ENCODE measurements around the gene KCNQ2.

KCNQ2 gene

GRCh38 chr20:63492982-63493381 lies 20.5 kb upstream of the KCNQ2 start:
- Histone ChIP-seq H3K4me3 (ENCODE audit: low read length) (no peak overlapping the region), H3K27ac (ENCODE audit: low read depth, low read length) (no peak overlapping the region), H3K9me2 (replicated peaks; ENCODE audit: control insufficient read depth, low read length) (no peaks in the 10 kb centered on the region), H3F3A (ENCODE audit: control insufficient read depth, insufficient read depth) (no peaks in the 10 kb centered on the region), H3K79me2 (ENCODE audit: control insufficient read depth, low read length) (no peaks in the 10 kb centered on the region), H3K27me3 (ENCODE audit: control insufficient read depth, low read length) (peaks cover 4% of the 10 kb centered on the region; the same call in 1 of the 2 replicates), H3K4me1 (ENCODE audit: control insufficient read depth, low read length) (0 out of 2 replicates have a peak, but pooled peaks cover 4% of the 10 kb centered on the region), H3K4me2 (ENCODE audit: low read length) (no peak overlapping the region), H4K20me1 (ENCODE audit: control insufficient read depth, insufficient read depth, low read depth, low read length) (peaks cover 9% of the 10 kb centered on the region; the same call in 1 of the 2 replicates), H3K36me3 (ENCODE audit: control insufficient read depth, low read length) (no peaks in the 10 kb centered on the region), H3K9me3 (ENCODE audit: control insufficient read depth, insufficient read depth, low read length) (no peaks in the 10 kb centered on the region)
- TF ChIP-seq CTCF (IDR thresholded peaks at IDR 0.05; ENCODE audit: low read depth, low read length, poor library complexity, severe bottlenecking) (no peak), EZH2phosphoT487 (IDR thresholded peaks at IDR 0.05; ENCODE audit: borderline replicate concordance, low read length) (no peak)

GRCh38 chr20:63492518-63492917 lies 20.1 kb upstream of the KCNQ2 start:
- 0 out of 2 replicates have a peak, but pooled peaks cover 4% of the 10 kb centered on the region for H3K4me1 ChIP-seq (ENCODE audit: control insufficient read depth, low read length)
- H3K79me2 ChIP-seq (ENCODE audit: control insufficient read depth, low read length) = no peaks in the 10 kb centered on the region
- no peaks in the 10 kb centered on the region for H3F3A ChIP-seq (ENCODE audit: control insufficient read depth, insufficient read depth)
- H3K36me3 ChIP-seq (ENCODE audit: control insufficient read depth, low read length) = no peaks in the 10 kb centered on the region
- TF ChIP-seq EZH2phosphoT487 (IDR thresholded peaks at IDR 0.05; ENCODE audit: borderline replicate concordance, low read length) (no peak), CTCF (IDR thresholded peaks at IDR 0.05; ENCODE audit: low read depth, low read length, poor library complexity, severe bottlenecking) (no peak)
- H3K27me3 ChIP-seq (ENCODE audit: control insufficient read depth, low read length) = peaks cover 4% of the 10 kb centered on the region; the same call in 1 of the 2 replicates
- no peaks in the 10 kb centered on the region for H3K9me2 ChIP-seq (replicated peaks; ENCODE audit: control insufficient read depth, low read length)
- no peak overlapping the region for H3K4me3 ChIP-seq (ENCODE audit: low read length)
- no peak overlapping the region for H3K27ac ChIP-seq (ENCODE audit: low read depth, low read length)
- H3K4me2 ChIP-seq (ENCODE audit: low read length) = no peak overlapping the region
- H3K9me3 ChIP-seq (ENCODE audit: control insufficient read depth, insufficient read depth, low read length) = no peaks in the 10 kb centered on the region
- peaks cover 9% of the 10 kb centered on the region; the same call in 1 of the 2 replicates for H4K20me1 ChIP-seq (ENCODE audit: control insufficient read depth, insufficient read depth, low read depth, low read length)

GRCh38 chr20:63491635-63492230 lies 19.3 kb upstream of the KCNQ2 start:
- peaks cover 4% of the 10 kb centered on the region; the same call in 1 of the 2 replicates for H3K27me3 ChIP-seq (ENCODE audit: control insufficient read depth, low read length)
- no peaks in the 10 kb centered on the region for H3K36me3 ChIP-seq (ENCODE audit: control insufficient read depth, low read length)

More at GRCh38 chr20:63491635-63492230, 19.3 kb upstream of the KCNQ2 start:
- H3K79me2 ChIP-seq (ENCODE audit: control insufficient read depth, low read length) = no peaks in the 10 kb centered on the region
- no peak overlapping the region for H3K4me3 ChIP-seq (ENCODE audit: low read length)
- 0 out of 2 replicates have a peak, but pooled peaks cover 4% of the 10 kb centered on the region for H3K4me1 ChIP-seq (ENCODE audit: control insufficient read depth, low read length)
- no peak overlapping the region for H3K27ac ChIP-seq (ENCODE audit: low read depth, low read length)
- no peaks in the 10 kb centered on the region for H3K9me3 ChIP-seq (ENCODE audit: control insufficient read depth, insufficient read depth, low read length)
- H3K4me2 ChIP-seq (ENCODE audit: low read length) = no peak overlapping the region
- no peaks in the 10 kb centered on the region for H3F3A ChIP-seq (ENCODE audit: control insufficient read depth, insufficient read depth)
- H4K20me1 ChIP-seq (ENCODE audit: control insufficient read depth, insufficient read depth, low read depth, low read length) = peaks cover 5% of the 10 kb centered on the region; the same call in 1 of the 2 replicates
- no peak for TF ChIP-seq CTCF (IDR thresholded peaks at IDR 0.05; ENCODE audit: low read depth, low read length, poor library complexity, severe bottlenecking)
- TF ChIP-seq EZH2phosphoT487 (IDR thresholded peaks at IDR 0.05; ENCODE audit: borderline replicate concordance, low read length) = no peak
- H3K9me2 ChIP-seq (replicated peaks; ENCODE audit: control insufficient read depth, low read length) = no peaks in the 10 kb centered on the region
